Gastroesophageal sphincter (tissue), 4 donors: Measurements from ENCODE around the gene NDP. TPM values are rescaled to one million over a fixed set of nuclear protein-coding genes. Genes with fewer than 3 reads are reported as not detected.

Experiments used
- ATAC-seq: fragments of 150-250 bp; one replicate; pipeline ENCODE4 v1.9.1; 2016; ENCODE audit warnings: mild to moderate bottlenecking, moderate library complexity
- H3K27ac ChIP-seq, 4 donors: fragments of 200-600 bp; sonication (generic) in 3 of 4; 1 replicate in 3 of 4; 2 replicates in 1 of 4; pipeline ENCODE4 v1.5.1; 2016 to 2019
- H3K27me3 ChIP-seq: fragments of 200-600 bp; sonication (generic); one replicate; pipeline ENCODE4 v1.5.1; 2019
- H3K36me3 ChIP-seq, 2 donors: fragments of 200-600 bp; sonication (generic); one replicate each; pipeline ENCODE4 v1.5.1; 2019; ENCODE audit warnings: control low read depth in 1 of 2
- H3K4me1 ChIP-seq, 3 donors: fragments of 200-600 bp; sonication (generic); 1 replicate in 2 of 3; 2 replicates in 1 of 3; pipeline ENCODE4 v1.5.1; 2016 to 2019; ENCODE audit warnings: control low read depth in 2 of 3
- H3K4me3 ChIP-seq, 2 donors: fragments of 200-600 bp; sonication (generic); one replicate each; pipeline ENCODE4 v1.5.1; 2019; ENCODE audit warnings: mild to moderate bottlenecking in 1 of 2, moderate library complexity in 1 of 2
- H3K9me3 ChIP-seq, 3 donors: fragments of 200-600 bp; sonication (generic); one replicate each; pipeline ENCODE4 v1.5.1; 2017 to 2019; ENCODE audit warnings: control low read depth in 2 of 3
- CTCF ChIP-seq, 4 experiments: fragments of 200-600 bp in 2 of 4; fragments of 450-650 bp in 2 of 4; sonication (generic) in 1 of 4; IDR thresholded peaks; one replicate each; pipeline ENCODE4 v1.5.1; 2017 to 2019; ENCODE audit warnings: antibody characterized with exemption in 4 of 4, mild to moderate bottlenecking in 2 of 4, moderate library complexity in 2 of 4
- EP300 ChIP-seq: sonication (generic); formaldehyde crosslinking; IDR thresholded peaks from one replicate; pipeline ENCODE4 v1.6.1; 2017; ENCODE audit warnings: antibody characterized with exemption, mild to moderate bottlenecking
- POLR2A ChIP-seq, 2 donors: fragments of 450-650 bp; IDR thresholded peaks; one replicate each; pipeline ENCODE4 v1.6.1; 2017; ENCODE audit warnings: antibody characterized with exemption in 2 of 2, mild to moderate bottlenecking in 2 of 2, moderate library complexity in 1 of 2
- POLR2AphosphoS5 ChIP-seq: sonication (generic); formaldehyde crosslinking; IDR thresholded peaks from one replicate; pipeline ENCODE4 v1.6.1; 2017; ENCODE audit warnings: antibody characterized with exemption
- WGBS, 2 donors: methylation state at CpG; one replicate each; pipeline ENCODE4 v1.1.5; 2018; ENCODE audit warnings: low coverage in 1 of 2; 5-methylcytosine and 5-hydroxymethylcytosine counted together
- total RNA-seq, 4 donors: library from RNA; depleted of rRNA; stranded (reverse); fragments of >200 nt; gene quantifications; one replicate each; pipeline ENCODE4 v1.1.0, GENCODE V29; 2016

Gene NDP
- total RNA-seq, 4 donors from 2014 or later, result not detected

- Histone ChIP-seq H3K27ac (no peak overlapping the region), H3K27me3 (no peaks in the 10 kb centered on the region), H3K4me1 (no peaks in the 10 kb centered on the region), H3K36me3 (no peaks in the 10 kb centered on the region), H3K4me3 (no peak overlapping the region), H3K9me3 (no peaks in the 10 kb centered on the region)
- 35 to 61% methylated on average over 2 to 4 of the region's 5 CpGs for WGBS, 2 donors
- ATAC-seq, result no peak
- TF ChIP-seq POLR2A (IDR thresholded peaks at IDR 0.05), result no peak
- TF ChIP-seq EP300, result no peak
- TF ChIP-seq CTCF (IDR thresholded peaks at IDR 0.05), result no peak
- no peak for TF ChIP-seq POLR2AphosphoS5
These were observed 12.9 kb upstream of the NDP start for GRCh38 chrX:43986083-43986482.

DNA sequence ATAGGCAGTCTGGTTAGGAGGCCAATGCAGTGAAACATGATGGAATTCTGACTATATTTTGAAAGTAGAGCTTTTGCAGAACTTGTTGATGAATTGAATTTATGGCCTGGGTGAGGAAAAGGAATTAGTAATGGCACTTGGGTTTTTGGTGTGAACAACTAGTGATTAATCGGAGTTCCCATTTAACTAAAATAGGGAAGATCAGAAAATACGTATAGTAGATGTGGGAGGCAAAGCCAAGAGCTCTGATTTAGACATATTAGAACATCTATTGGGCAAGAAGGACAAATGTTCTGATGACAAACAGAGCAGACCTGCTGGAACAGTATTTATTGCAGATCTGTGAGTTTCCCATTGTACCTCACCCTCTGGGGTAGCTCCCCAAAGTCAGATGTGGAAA is 12.3 kb upstream of the NDP start:
- Histone ChIP-seq H3K4me1 (no peaks in the 10 kb centered on the region), H3K9me3 (no peaks in the 10 kb centered on the region), H3K36me3 (no peaks in the 10 kb centered on the region), H3K27me3 (no peaks in the 10 kb centered on the region), H3K27ac (no peak overlapping the region), H3K4me3 (no peak overlapping the region)
- WGBS, 2 donors, result 80 to 87% methylated on average over 2 of the region's 2 CpGs
- ATAC-seq, result no peak
- TF ChIP-seq CTCF (IDR thresholded peaks at IDR 0.05) (no peak), POLR2AphosphoS5 (no peak), EP300 (no peak), POLR2A (IDR thresholded peaks at IDR 0.05) (no peak)

DNA sequence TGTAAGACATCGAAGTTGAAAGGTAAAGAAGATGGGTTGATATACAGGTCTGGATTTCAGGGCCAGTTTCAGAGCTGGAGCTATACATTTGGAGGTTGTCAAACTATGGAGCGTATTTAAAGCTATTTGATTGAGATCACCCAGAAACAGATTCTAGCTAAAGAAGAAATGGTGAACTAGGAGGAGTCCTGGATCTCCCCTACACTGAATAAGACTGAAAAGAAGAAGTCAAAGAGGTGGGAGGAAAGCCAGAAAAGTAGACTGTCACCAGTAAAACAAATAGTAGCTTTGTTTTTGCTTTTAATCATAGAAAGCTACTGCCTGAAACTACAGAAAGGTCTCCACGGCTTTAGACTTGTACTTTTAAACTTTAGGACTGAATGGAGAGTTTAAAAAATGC is 5.0 kb upstream of the NDP start:
- Histone ChIP-seq H3K27ac (no peak overlapping the region), H3K27me3 (no peaks in the 10 kb centered on the region), H3K9me3 (no peaks in the 10 kb centered on the region), H3K4me3 (no peak overlapping the region), H3K36me3 (no peaks in the 10 kb centered on the region), H3K4me1 (no peaks in the 10 kb centered on the region)
- ATAC-seq, result no peak
- WGBS, 2 donors, result 75 to 83% methylated on average over 1 to 3 of the region's 3 CpGs
- TF ChIP-seq POLR2AphosphoS5, result no peak
- TF ChIP-seq POLR2A (IDR thresholded peaks at IDR 0.05), result no peak
- TF ChIP-seq CTCF (IDR thresholded peaks at IDR 0.05), result no peak
- no peak for TF ChIP-seq EP300

GRCh38 chrX:43976205-43976604 is 3.0 kb upstream of the NDP start:
- no peaks in the 10 kb centered on the region for H3K9me3 ChIP-seq
- no peaks in the 10 kb centered on the region for H3K36me3 ChIP-seq
- H3K27ac ChIP-seq, result no peak overlapping the region
- H3K4me1 ChIP-seq, result peaks cover 0 to 6% (median 0%) of the 10 kb centered on the region in 3 donors
- ATAC-seq, result no peak
- TF ChIP-seq POLR2AphosphoS5 (no peak), POLR2A (IDR thresholded peaks at IDR 0.05) (no peak), CTCF (IDR thresholded peaks at IDR 0.05) (no peak), EP300 (no peak)
- no peak overlapping the region for H3K4me3 ChIP-seq
- no peaks in the 10 kb centered on the region for H3K27me3 ChIP-seq

- peaks cover 0 to 6% (median 0%) of the 10 kb centered on the region in 3 donors for H3K4me1 ChIP-seq
- H3K4me3 ChIP-seq, result no peak overlapping the region
- no peak for ATAC-seq
- no peak overlapping the region for H3K27ac ChIP-seq
- no peaks in the 10 kb centered on the region for H3K9me3 ChIP-seq
- no peaks in the 10 kb centered on the region for H3K36me3 ChIP-seq
- TF ChIP-seq POLR2A (IDR thresholded peaks at IDR 0.05), result no peak
- TF ChIP-seq POLR2AphosphoS5, result no peak
- no peak for TF ChIP-seq EP300
- no peak for TF ChIP-seq CTCF (IDR thresholded peaks at IDR 0.05)
- H3K27me3 ChIP-seq, result no peaks in the 10 kb centered on the region
- WGBS, 2 donors, result 67 to 100% methylated on average over 1 to 3 of the region's 5 CpGs
These were observed 2.6 kb upstream of the NDP start for GRCh38 chrX:43975796-43976195.
